Activated CD4-positive, CD25-positive, alpha-beta regulatory T cell treated with anti-CD3 and anti-CD28 coated beads, Interleukin-2, amount 50 U/mL, for 24 hours (primary cell): Measurements from ENCODE around the gene CADM1.

Experiments used
- ATAC-seq, 2 donors: fragments of 150-1000 bp; cut with Tn5 transposase; one replicate each; pipeline ENCODE4 v1.10.0; 2021; ENCODE audit warnings: mild to moderate bottlenecking in 1 of 2, moderate library complexity in 1 of 2

Gene CADM1

GRCh38 chr11:115314330-115314920 lies 189.8 kb downstream of the CADM1 start:
- peak in 1 of 2 donors; percentile 41 for ATAC-seq

GRCh38 chr11:115313224-115313838 lies 190.9 kb downstream of the CADM1 start:
- no peak for ATAC-seq

- no peak for ATAC-seq
These were observed 192.3 kb downstream of the CADM1 start for GRCh38 chr11:115311949-115312348.

- no peak for ATAC-seq
These were observed 197.5 kb downstream of the CADM1 start for GRCh38 chr11:115306689-115307088.

- ATAC-seq: no peak
These were observed 199.3 kb downstream of the CADM1 start for GRCh38 chr11:115304774-115305472.

GRCh38 chr11:115303929-115304531 lies 200.2 kb downstream of the CADM1 start:
- no peak for ATAC-seq

GRCh38 chr11:115302946-115303703 lies 201.1 kb downstream of the CADM1 start:
- no peak for ATAC-seq

- ATAC-seq: no peak
These were observed 203.4 kb downstream of the CADM1 start for GRCh38 chr11:115300660-115301428.

GRCh38 chr11:115298300-115299012 lies 205.8 kb downstream of the CADM1 start:
- ATAC-seq: no peak

GRCh38 chr11:115297330-115297729 lies 206.9 kb downstream of the CADM1 start:
- ATAC-seq: no peak

GRCh38 chr11:115291325-115291724 lies 212.9 kb downstream of the CADM1 start:
- ATAC-seq: no peak

- ATAC-seq: no peak
These were observed 213.3 kb downstream of the CADM1 start for GRCh38 chr11:115290893-115291292.

- no peak for ATAC-seq
These were observed 213.7 kb downstream of the CADM1 start for GRCh38 chr11:115290479-115290878.

- ATAC-seq: no peak
These were observed 216.9 kb downstream of the CADM1 start for GRCh38 chr11:115287266-115287665.

GRCh38 chr11:115286614-115287013 lies 217.6 kb downstream of the CADM1 start:
- no peak for ATAC-seq

- no peak for ATAC-seq
These were observed 219.4 kb downstream of the CADM1 start for GRCh38 chr11:115284773-115285172.

GRCh38 chr11:115282923-115283322 lies 221.3 kb downstream of the CADM1 start:
- no peak for ATAC-seq

- ATAC-seq: no peak
These were observed 223.4 kb downstream of the CADM1 start for GRCh38 chr11:115280775-115281174.

- no peak for ATAC-seq
These were observed 224.1 kb downstream of the CADM1 start for GRCh38 chr11:115279813-115280761.

GRCh38 chr11:115276799-115277198 lies 227.4 kb downstream of the CADM1 start:
- ATAC-seq: no peak
